Mononuclear cell (primary cell): ENCODE measurements around the gene MDM2. TPM values are rescaled to one million over a fixed set of nuclear protein-coding genes. Genes with fewer than 3 reads are reported as not detected.
"Not testable (repeated sequence)": the region's sequence is repeated elsewhere in the genome, so short reads cannot be mapped to it uniquely, and the experiment has no call there.

Experiments used
- H3K27me3 ChIP-seq: 2 replicates; pipeline ENCODE4 v1.6.0; 2011; ENCODE audit warnings: low read length, control low read depth; ENCODE audit not compliant: insufficient read depth
- H3K4me1 ChIP-seq: 2 replicates; pipeline ENCODE4 v1.5.1; 2011; ENCODE audit warnings: mild to moderate bottlenecking, low read length, control low read depth; ENCODE audit not compliant: insufficient read depth
- H3K4me3 ChIP-seq: 2 replicates; pipeline ENCODE4 v1.5.1; 2011; ENCODE audit warnings: mild to moderate bottlenecking, low read length, moderate library complexity
- H3K9me3 ChIP-seq: 2 replicates; pipeline ENCODE4 v1.5.1; 2011; ENCODE audit warnings: low read depth, mild to moderate bottlenecking, control low read depth, low read length
- total RNA-seq: library from RNA; depleted of rRNA; stranded (reverse); fragments of >200 nt; gene quantifications from one replicate; pipeline ENCODE4 v1.2.3, GENCODE V29; 2012

The MDM2 gene
- total RNA-seq, 1 donor, result 109 TPM

DNA sequence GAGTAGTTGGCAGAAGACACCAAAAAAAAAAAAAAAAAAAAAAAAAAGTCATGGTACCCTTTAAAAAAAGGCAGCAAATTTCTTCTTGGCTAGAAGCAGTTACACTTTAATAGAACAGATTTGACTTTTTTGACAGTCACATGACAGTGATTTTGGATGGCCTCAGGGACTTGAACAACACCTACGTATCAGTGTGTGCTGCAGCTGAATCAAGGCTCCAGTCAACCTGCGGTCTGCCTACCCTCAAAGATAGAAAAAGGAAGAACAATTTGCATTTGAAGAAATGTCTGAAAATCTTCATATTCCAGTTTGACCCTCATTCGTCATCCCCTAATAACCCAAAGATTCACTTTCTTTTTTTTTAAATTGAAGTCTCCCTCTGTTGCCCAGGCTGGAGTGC lies 53.9 kb downstream of the MDM2 start:
- Histone ChIP-seq H3K4me1 (no peaks in the 10 kb centered on the region), H3K27me3 (no peaks in the 10 kb centered on the region), H3K9me3 (no peaks in the 10 kb centered on the region), H3K4me3 (no peak overlapping the region)

DNA sequence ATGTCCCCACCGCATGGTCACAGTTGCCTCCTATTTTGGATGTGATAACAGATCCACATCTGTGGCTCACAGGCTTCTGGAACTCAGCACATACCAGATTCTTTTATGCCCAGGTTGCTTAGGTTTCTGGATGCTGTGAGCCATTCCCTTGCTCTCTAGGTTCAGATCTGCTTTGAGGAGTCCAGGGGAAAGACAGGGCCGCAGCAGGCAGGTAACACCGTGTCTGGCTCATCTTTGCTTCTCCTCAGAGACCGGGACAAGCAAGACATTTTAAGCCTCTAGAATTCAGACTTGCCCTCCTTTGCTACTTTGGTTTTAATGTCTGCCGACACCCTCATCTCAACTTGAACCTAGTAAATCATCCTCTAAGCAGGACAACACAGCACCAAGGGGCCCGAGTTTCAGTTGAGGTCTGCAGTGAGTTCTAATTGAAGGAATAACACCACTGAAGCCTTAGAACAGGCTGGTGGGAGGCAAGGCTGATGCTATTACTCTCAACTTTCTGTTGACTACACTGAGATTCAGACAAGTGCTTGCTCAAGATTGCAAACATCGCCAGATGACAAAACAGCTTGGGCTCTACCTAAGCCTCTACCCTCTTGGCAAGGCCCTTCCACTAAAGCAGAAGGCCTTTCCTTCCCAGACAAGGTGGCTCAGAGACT lies 55.3 kb downstream of the MDM2 start:
- Histone ChIP-seq H3K4me1 (no peaks in the 10 kb centered on the region), H3K27me3 (no peaks in the 10 kb centered on the region), H3K9me3 (no peaks in the 10 kb centered on the region), H3K4me3 (no peak overlapping the region)

DNA sequence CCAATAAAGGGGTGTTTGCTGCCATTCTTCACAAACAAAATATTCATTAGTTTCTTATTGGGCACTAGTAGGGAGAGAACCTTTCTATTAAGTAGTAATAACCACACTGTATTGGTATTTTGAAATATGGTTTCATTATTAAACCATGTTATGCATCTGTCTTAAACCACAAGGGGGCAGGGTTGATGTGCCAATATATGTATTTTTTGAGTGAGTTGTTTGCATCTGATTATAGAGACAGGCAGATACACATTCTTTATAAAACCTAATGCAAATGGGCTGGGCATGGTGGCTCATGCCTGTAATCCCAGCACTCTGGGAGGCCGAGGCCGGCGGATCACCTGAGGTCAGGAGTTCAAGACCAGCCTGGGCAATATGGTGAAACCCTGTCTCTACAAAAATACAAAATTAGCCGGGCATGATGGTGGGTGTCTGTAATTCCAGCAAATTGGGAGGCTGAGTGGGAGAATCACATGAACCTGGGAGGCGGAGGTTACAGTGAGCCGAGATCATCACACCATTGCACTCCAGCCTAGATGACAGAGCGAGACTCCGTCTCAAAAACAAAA lies 56.0 kb downstream of the MDM2 start:
- H3K4me3 ChIP-seq, H3K27me3 ChIP-seq, H3K4me1 ChIP-seq, H3K9me3 ChIP-seq: not testable (repeated sequence)

DNA sequence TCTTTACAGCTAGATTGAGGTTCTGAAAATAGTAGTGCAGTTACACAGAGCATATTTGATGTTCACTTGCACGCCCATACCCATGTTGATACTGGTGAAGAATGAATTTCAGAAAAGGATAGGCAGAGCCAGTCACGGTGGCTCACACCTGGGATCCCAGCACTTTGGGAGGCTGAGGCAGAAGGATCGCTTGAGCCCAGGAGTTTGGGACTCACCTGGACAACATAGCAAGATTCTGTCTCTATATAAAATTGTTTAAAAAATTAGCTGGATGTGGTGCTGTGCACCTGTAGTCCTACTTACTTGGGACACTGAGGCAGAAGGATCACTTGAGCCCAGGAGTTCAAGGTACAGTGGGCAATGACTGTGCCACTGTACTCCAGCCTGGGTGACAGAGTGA lies 56.6 kb downstream of the MDM2 start:
- H3K4me3 ChIP-seq, result no peak overlapping the region
- no peaks in the 10 kb centered on the region for H3K9me3 ChIP-seq
- H3K4me1 ChIP-seq, result no peaks in the 10 kb centered on the region
- no peaks in the 10 kb centered on the region for H3K27me3 ChIP-seq

DNA sequence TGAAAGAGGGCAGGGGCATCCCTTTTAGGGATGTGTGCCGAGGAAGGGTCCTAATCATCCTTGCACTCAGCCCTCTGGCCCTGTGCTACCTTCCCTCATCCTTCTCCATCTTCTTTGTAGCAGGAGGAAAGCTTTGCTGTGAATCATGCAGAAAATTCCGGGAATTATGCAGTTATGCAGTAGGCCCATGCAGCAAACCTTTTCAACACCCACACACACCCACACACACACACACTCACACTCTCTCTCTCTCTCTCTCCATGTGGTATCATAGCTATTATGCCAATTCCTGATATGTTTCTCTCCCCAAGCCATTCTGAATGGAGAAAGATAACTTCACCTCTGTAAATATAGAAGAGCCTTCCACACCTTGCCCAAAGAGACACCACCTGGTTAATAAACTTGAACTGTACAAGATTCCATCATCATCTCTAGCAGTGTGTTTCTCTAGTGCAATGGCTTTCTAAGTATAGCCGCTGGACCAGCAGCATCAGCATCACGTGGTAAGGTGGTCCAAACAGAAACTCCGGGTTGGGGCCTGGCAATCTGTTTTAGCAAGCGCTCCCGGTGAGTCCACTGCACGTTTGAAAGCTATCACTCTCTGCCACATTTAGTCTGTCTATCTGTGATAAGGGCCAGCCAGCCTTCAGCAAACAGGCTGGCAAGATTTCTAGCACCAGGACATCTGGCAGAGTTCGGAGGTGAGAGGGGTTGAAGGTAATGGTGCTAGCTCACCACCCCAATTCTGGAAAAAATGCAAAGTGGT lies 57.6 kb downstream of the MDM2 start:
- H3K27me3 ChIP-seq, result no peaks in the 10 kb centered on the region
- H3K4me1 ChIP-seq, result no peaks in the 10 kb centered on the region
- no peak overlapping the region for H3K4me3 ChIP-seq
- H3K9me3 ChIP-seq, result no peaks in the 10 kb centered on the region

DNA sequence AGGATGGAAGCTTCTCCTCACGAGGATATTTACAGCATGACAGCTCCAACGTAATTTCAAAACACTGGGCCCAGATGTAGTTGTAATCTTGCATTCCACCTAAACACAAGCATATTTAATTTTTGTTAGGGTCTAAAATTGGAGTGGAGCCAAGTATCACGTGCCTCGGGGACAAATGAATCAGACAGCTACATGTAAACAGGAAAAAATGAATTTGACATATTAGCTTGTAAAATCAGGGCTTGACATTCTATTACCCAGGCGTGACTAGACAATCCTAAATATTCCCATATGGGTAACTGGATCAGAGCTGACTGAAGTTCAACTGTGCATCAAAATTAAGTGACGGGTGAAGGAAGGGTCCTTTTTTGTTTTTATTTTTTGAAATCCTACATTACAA lies 59.0 kb downstream of the MDM2 start:
- no peak overlapping the region for H3K4me3 ChIP-seq
- no peaks in the 10 kb centered on the region for H3K9me3 ChIP-seq
- no peaks in the 10 kb centered on the region for H3K27me3 ChIP-seq
- H3K4me1 ChIP-seq, result no peaks in the 10 kb centered on the region

DNA sequence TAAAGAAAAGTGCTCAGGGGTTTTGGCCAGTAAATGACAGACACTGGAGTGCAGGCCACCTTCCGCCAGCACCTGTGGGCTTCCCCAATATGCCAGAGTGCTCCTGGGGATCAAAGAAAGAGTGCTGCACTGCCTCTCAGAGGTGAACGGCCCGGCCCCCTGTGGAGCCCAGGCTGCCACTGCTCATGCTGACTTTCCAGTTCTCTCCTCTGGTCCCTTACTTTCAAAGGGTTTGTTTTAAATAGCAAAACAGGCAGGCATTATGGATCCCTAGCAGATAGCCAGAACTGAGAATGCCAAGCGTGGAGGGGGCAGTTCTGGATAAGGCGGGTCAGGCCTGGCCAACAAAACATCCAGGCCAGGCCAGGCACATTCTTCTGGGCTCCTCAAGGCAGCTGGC lies 59.6 kb downstream of the MDM2 start:
- Histone ChIP-seq H3K9me3 (no peaks in the 10 kb centered on the region), H3K4me3 (no peak overlapping the region), H3K27me3 (no peaks in the 10 kb centered on the region), H3K4me1 (no peaks in the 10 kb centered on the region)

DNA sequence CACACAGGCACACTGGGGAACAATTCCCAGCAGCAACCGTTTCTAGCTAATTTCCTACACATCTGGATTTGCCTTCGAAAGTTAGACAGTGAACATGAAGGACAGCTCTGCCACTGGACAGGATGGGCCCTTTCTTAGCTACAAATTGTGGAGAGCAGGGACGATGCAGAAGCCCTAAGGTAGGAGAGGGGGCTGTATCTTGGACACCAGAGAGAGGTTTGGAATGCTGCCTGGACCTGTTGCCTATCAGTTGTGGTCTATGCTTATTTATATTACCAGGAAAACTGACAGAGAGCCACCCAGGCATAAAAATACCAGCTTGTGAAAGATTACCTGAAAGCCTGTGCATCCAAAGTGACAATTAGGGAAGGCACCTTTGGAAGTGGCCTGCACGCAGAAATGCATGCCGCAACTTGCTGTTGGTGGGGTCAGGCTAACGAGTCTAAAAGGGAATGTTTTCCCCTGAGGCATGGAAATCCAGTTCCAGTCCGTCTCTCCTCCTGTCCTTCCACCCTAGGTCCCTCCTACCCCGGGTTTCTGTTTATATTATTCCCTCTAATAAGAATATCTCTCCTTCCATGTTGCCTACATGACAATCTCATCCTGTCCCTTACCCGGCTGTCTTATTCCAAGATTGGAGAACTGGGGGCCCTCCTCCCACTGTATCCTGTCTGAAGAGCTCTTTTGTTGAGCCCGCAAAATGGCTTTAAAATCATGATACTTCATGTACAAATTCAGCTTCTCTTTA lies 60.2 kb downstream of the MDM2 start:
- no peak overlapping the region for H3K4me3 ChIP-seq
- H3K27me3 ChIP-seq, result no peaks in the 10 kb centered on the region
- no peaks in the 10 kb centered on the region for H3K9me3 ChIP-seq
- no peaks in the 10 kb centered on the region for H3K4me1 ChIP-seq

DNA sequence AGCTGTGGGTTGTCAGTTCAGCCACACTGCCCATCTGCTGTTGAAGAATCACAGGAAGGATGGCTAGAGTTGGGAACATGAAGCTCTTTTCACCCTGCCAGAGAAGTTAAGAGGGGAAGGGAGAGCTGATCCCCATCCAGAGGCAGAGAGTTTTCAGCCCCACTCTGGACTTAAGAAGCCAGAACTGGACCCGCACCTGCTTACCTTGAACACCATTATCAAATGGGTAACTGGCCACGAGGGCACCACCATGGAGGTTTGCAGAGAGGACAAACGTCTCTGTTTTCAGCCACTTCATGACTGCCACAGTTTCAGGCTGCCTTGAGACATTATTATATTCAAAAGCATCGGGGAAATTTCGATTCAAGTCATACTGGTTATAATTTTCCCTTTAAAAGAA lies 62.0 kb downstream of the MDM2 start:
- no peaks in the 10 kb centered on the region for H3K4me1 ChIP-seq
- H3K4me3 ChIP-seq, result no peak overlapping the region
- no peaks in the 10 kb centered on the region for H3K27me3 ChIP-seq
- no peaks in the 10 kb centered on the region for H3K9me3 ChIP-seq

DNA sequence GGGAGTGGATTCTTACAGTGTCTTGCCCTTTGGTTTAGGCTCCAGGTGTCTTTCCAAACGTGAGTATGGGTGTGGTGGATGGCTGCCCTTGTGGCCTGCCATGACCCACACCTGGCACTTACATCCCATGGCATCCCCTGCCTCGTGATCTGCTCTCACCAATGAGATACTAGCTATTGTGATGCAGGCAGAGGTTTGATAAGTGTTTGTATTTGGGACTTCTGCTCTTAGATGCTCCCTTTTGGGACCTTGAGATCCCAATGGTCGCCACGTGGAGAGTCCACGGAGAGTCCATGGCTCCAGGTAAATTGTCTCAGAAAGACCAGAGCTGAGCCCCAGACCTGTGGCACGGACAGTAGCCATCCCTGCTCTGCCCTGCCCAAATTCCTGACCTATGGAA lies 62.5 kb downstream of the MDM2 start:
- H3K27me3 ChIP-seq, result no peaks in the 10 kb centered on the region
- H3K9me3 ChIP-seq, result no peaks in the 10 kb centered on the region
- no peak overlapping the region for H3K4me3 ChIP-seq
- H3K4me1 ChIP-seq, result no peaks in the 10 kb centered on the region

DNA sequence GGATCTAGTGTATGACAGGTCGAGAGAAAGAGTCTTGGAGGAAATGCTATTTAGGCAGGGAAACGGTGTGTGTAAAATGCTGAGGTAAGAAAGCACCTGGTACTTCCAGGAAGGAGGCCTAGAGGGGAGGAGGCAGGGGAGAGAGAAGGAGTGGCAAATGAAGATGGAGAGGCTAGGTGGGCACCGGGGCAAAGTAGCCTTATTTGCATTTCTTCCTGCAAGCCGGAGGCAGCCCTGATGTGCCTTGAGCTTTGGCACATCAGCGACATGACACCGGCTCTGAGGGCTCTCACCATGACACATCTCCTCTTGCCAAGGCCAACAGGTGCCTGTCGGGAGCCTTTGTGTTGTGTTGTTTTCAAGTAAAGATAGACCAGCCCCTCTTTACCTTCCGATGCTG lies 63.4 kb downstream of the MDM2 start:
- H3K27me3 ChIP-seq, result no peaks in the 10 kb centered on the region
- H3K9me3 ChIP-seq, result no peaks in the 10 kb centered on the region
- no peaks in the 10 kb centered on the region for H3K4me1 ChIP-seq
- no peak overlapping the region for H3K4me3 ChIP-seq

DNA sequence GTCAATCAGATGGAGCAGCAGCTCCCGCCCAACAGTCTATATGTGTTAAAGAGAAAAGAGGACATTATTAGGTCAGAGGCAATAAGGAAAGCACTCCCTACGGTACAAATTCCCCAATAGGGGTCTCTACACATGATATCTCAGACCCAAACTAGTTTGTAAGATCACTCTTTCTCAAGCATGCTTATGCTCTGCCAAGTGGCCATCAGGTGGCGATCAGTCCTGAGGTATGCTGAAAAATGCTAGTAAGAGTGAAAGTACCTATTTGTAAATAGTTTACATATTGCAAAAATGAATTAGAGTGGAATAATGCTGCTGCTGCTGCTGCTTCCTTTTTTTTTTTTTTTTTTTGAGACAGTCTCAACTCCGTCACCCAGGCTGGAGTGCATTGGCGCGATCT lies 63.9 kb downstream of the MDM2 start:
- Histone ChIP-seq H3K4me3 (no peak overlapping the region), H3K9me3 (no peaks in the 10 kb centered on the region)

DNA sequence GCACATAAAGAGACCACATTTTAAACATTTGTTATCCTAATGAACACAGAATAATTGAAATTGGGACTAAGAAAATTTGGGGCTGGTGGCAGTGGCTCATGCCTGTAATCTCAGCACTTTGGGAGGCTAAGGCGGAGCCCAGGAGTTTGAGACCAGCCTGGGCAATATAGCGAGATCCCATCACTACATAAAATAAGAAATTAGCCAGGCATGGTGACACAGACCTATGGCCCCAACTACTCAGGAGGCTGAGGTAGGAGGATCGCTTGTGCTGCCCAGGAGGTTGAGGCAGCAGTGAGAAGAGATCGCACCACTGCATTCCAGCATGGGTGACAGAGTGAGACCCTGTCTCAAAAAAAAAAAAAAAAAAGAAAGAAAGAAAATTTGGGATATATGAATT lies 65.3 kb downstream of the MDM2 start:
- H3K9me3 ChIP-seq, result no peaks in the 10 kb centered on the region

More for the DNA sequence above, 63.9 kb downstream of the MDM2 start:
- Histone ChIP-seq H3K4me1 (no peaks in the 10 kb centered on the region), H3K27me3 (no peaks in the 10 kb centered on the region)

DNA sequence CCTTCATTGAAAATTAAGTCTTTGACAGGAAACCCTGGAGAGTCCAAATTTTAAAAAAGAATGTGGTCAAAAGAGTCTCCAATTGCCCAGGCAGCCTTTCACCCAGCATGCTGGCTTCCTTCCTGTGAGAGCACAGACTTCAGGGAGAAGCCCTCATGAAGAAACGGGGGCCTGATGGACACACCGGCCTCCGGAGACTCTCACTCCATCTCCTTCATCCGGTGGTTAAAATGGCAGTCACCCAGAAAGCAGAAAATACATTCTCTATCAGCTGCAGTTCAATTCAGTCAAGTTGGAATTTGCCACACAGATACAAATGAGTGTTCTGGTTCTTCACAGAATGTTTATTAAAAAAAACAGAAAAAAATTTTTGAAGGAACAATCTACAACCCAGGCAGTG lies 68.5 kb downstream of the MDM2 start:
- Histone ChIP-seq H3K9me3 (no peaks in the 10 kb centered on the region), H3K4me1 (no peaks in the 10 kb centered on the region)

More for the DNA sequence above, 65.3 kb downstream of the MDM2 start:
- H3K27me3 ChIP-seq, result no peaks in the 10 kb centered on the region
- no peaks in the 10 kb centered on the region for H3K4me1 ChIP-seq
- no peak overlapping the region for H3K4me3 ChIP-seq

DNA sequence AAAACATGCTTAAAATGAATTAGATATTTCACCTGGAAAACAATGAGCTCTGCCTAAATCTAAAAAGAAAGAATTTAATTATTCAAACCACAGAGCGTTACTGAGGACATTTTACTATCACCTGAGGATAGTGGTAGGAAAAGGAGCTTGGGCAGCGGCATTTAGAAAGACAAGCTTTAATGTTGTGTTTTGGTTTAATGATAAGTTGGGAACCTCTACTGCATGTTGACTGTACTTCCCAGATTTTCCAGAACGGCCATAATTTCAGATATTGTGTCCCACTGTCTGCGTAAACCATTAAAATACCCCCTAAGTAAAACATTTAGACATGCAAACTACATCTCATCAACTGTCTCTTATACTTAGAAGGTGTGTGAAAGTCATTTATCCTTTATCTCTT lies 69.6 kb downstream of the MDM2 start:
- Histone ChIP-seq H3K27me3 (no peaks in the 10 kb centered on the region), H3K4me1 (no peaks in the 10 kb centered on the region), H3K4me3 (no peak overlapping the region), H3K9me3 (no peaks in the 10 kb centered on the region)

More for the DNA sequence above, 68.5 kb downstream of the MDM2 start:
- no peak overlapping the region for H3K4me3 ChIP-seq
- no peaks in the 10 kb centered on the region for H3K27me3 ChIP-seq
